K562 (cell line): Measurements from ENCODE around the gene ATP6V0D1.

Source experiments
- EGR1 ChIP-seq: fragments of 450-650 bp; conservative IDR thresholded peaks from 2 replicates; pipeline ENCODE4 v1.6.1; 2017; ENCODE audit warnings: mild to moderate bottlenecking
- MYC ChIP-seq, 2 experiments: fragments of 250-450 bp in 1 of 2; sonication (Bioruptor Pico) in 1 of 2; IDR thresholded peaks; 2 replicates each; pipeline versions ENCODE4 v1.5.1 to v1.6.1; 2012 to 2021; ENCODE audit warnings: low read depth in 2 of 2, borderline replicate concordance in 1 of 2, improper control_type of control experiment in 1 of 2, low read length in 1 of 2, mild to moderate bottlenecking in 1 of 2, moderate library complexity in 1 of 2
- POLR2A ChIP-seq: fragments of 450-650 bp; conservative IDR thresholded peaks from 2 replicates; pipeline ENCODE4 v1.6.1; 2016
- RAD21 ChIP-seq, 2 experiments: fragments of 250-450 bp in 1 of 2; fragments of 450-650 bp in 1 of 2; sonication (Bioruptor Pico) in 1 of 2; formaldehyde crosslinking in 1 of 2; IDR thresholded peaks in 1 of 2; conservative IDR thresholded peaks in 1 of 2; 2 replicates each; pipeline versions ENCODE4 v1.4.0 to v1.8.0; 2020 to 2022; ENCODE audit warnings: mild to moderate bottlenecking in 2 of 2, moderate library complexity in 1 of 2

- no peak for TF ChIP-seq POLR2A
- no peak for TF ChIP-seq RAD21 (CRISPR knock-in tag; conservative IDR thresholded peaks at IDR 0.05 in 1 of 2, IDR thresholded peaks at IDR 0.05 in 1 of 2)
- no peak for TF ChIP-seq MYC (IDR thresholded peaks at IDR 0.05; ENCODE audit: low read depth, low read length)
- TF ChIP-seq MYC (CRISPR knock-in tag; IDR thresholded peaks at IDR 0.05; ENCODE audit: borderline replicate concordance, low read depth), result no peak
- TF ChIP-seq EGR1, result no peak
Observed at GRCh38 chr16:67459066-67459860, 21.7 kb downstream of the ATP6V0D1 start.
